Measurements from ENCODE around the gene ZFYVE21.
"Not testable (repeated sequence)": the region's sequence is repeated elsewhere in the genome, so short reads cannot be mapped to it uniquely, and the experiment has no call there.

ZFYVE21 gene

DNA sequence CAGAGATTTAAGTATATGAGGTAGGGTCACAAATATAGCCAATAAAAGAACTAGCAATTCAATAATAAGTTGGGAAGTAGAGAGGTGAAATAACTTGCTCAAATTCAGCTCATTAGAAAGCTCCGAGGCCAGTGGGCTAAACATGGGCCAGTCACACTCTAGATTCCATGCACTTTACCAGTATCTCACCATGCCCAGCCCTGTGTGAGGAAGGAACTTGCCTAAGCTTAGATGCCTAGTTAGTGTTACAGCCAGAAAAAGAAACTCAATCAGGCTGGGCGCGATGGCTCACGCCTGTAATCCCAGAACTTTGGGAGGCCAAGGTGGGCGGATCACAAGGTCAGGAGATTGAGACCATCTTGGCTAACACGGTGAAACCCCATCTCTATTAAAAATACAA is 60.7 kb downstream of the ZFYVE21 start:
- in situ Hi-C loops (cut with MboI; ENCODE audit: low pct_unique_long_range_greater_than_20kb, low sequenced_read_pairs); DNase-seq: not testable (repeated sequence)

DNA sequence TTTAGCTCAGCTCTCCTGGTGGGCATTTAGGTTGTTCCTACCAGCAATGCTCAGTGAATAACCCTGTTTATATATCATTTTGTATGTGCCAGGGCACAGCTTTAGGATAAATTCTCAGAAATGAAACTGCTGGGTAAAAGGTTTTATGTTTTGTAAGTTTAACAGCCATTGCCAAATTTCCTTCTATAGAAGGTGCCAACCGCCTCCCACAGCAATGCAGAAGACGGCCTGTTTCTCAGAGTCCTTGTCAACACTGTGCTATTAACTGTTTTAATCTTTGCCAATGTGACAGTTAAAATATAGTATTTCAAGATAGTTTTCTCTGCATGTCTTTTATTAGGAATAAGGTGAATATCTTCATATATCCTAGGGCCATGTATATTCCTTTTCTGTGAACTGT is 66.8 kb downstream of the ZFYVE21 start:
- in situ Hi-C loops (cut with MboI; ENCODE audit: low pct_unique_long_range_greater_than_20kb, low sequenced_read_pairs) = no loop called here
- no peak for DNase-seq
